ENCODE data around the gene VWA3B.

The VWA3B gene

DNA sequence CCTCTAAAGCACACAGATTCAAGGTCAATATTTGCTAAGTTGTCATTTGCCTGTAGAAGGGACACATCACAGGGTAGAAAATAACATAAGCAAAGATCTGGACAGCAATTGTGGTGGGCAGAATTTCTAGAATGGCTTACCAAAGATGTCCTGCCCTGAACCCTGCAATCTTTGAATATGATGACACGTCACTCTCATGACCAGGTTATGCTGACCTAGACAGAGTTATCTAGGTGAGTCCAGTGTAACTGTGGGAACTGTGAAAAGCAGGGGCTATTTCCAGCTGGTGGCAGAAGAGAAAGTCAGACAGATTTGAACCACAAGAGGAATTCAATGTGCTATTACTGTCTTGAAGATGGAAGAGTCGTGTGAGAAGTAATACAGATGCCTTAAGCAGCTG lies 147.0 kb downstream of the VWA3B start:
- Histone ChIP-seq H3K4me3 (ENCODE audit: low read depth in 1 of 2, low read length in 1 of 2) (no peak overlapping the region), H3K27ac (no peak overlapping the region), H3K27me3 (no peaks in the 10 kb centered on the region), H3K36me3 (no peaks in the 10 kb centered on the region), H3K9me3 (no peaks in the 10 kb centered on the region), H3K4me1 (ENCODE audit: control insufficient read depth in 1 of 2, insufficient read depth in 1 of 2, low read depth in 1 of 2, low read length in 1 of 2) (no peaks in the 10 kb centered on the region)
- TF ChIP-seq, protein P1, sequence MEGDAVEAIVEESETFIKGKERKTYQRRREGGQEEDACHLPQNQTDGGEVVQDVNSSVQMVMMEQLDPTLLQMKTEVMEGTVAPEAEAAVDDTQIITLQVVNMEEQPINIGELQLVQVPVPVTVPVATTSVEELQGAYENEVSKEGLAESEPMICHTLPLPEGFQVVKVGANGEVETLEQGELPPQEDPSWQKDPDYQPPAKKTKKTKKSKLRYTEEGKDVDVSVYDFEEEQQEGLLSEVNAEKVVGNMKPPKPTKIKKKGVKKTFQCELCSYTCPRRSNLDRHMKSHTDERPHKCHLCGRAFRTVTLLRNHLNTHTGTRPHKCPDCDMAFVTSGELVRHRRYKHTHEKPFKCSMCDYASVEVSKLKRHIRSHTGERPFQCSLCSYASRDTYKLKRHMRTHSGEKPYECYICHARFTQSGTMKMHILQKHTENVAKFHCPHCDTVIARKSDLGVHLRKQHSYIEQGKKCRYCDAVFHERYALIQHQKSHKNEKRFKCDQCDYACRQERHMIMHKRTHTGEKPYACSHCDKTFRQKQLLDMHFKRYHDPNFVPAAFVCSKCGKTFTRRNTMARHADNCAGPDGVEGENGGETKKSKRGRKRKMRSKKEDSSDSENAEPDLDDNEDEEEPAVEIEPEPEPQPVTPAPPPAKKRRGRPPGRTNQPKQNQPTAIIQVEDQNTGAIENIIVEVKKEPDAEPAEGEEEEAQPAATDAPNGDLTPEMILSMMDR (IDR thresholded peaks at IDR 0.05): no peak

DNA sequence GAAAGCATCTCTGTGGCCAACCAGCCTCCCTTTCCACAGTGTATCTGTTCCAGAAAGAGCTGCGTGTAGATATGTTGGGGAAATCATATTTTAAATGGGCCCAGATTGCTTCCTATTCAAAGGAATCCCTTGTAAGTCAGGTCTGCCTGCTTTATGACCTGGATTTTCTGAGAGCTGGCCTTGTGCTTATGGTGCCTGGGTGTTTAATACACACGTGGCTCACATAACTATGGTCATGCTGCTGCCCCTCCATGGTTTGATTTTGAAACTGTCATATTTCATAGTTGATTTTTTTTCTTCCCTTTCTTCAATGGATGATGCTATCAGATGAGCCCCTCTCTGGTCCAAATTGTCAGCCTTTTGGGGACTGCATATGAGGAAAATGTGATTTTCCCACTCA lies 147.8 kb downstream of the VWA3B start:
- Histone ChIP-seq H3K4me1 (ENCODE audit: control insufficient read depth in 1 of 2, insufficient read depth in 1 of 2, low read depth in 1 of 2, low read length in 1 of 2) (no peaks in the 10 kb centered on the region), H3K27ac (no peak overlapping the region), H3K4me3 (ENCODE audit: low read depth in 1 of 2, low read length in 1 of 2) (no peak overlapping the region), H3K27me3 (peaks cover 3% of the 10 kb centered on the region), H3K9me3 (no peaks in the 10 kb centered on the region), H3K36me3 (no peaks in the 10 kb centered on the region)
- TF ChIP-seq, protein P1 (IDR thresholded peaks at IDR 0.05): no peak

DNA sequence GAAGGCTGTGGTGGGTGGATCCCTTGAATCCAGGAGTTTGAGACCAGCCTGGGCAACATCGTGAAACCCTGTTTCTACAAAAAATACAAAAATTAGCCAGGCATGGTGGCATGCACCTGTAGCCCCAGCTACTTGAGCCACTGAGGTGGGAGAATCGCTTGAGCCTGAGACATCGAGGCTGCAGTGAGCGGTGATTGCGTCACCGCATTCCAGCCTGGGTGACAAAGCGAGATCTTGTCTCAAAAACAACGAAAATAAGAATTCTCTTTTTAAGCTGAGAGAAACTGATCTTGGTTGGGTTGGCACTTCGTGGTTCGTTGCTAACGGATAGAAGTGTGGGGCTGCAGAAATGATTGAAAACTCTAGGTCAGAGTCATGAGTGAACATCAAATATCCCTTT lies 150.0 kb downstream of the VWA3B start:
- Histone ChIP-seq H3K36me3 (no peaks in the 10 kb centered on the region), H3K27me3 (peaks cover 25% of the 10 kb centered on the region), H3K9me3 (no peaks in the 10 kb centered on the region), H3K4me3 (ENCODE audit: low read depth in 1 of 2, low read length in 1 of 2) (no peak overlapping the region), H3K4me1 (ENCODE audit: control insufficient read depth in 1 of 2, insufficient read depth in 1 of 2, low read depth in 1 of 2, low read length in 1 of 2) (no peaks in the 10 kb centered on the region), H3K27ac (no peak overlapping the region)
- TF ChIP-seq, protein P1 (IDR thresholded peaks at IDR 0.05): no peak

DNA sequence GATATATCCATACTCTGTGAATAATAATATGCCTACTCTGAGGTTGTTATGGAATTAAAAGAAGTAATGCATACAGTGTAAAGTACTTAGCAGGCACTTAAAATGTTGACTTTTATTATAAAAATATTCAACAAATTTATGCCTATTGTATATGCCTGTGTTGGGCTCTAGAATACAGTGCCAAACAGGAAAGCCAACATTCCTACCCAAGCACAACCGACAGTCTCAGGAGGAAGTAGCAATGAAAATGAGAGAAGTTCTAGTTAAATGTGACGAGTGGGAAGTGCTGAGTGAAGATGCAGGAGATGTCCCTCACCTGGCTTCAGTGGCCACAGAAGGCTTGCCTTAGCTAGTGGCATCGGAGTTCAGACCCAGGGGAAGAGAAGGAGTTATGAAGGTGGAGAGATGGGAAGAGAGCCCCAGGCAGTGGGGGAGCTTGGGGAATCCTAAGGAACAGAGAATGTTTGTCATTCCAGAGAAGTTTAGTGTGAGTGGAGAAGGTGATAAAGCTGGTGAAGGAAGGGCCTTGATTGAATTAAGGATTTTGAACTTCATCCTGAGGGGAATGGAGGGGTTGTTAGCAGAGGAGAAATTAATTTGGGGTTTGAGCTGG lies 153.9 kb downstream of the VWA3B start:
- Histone ChIP-seq H3K27me3 (peaks cover 38% of the 10 kb centered on the region), H3K27ac (no peak overlapping the region), H3K36me3 (no peaks in the 10 kb centered on the region), H3K4me1 (ENCODE audit: control insufficient read depth in 1 of 2, insufficient read depth in 1 of 2, low read depth in 1 of 2, low read length in 1 of 2) (no peaks in the 10 kb centered on the region), H3K9me3 (no peaks in the 10 kb centered on the region), H3K4me3 (ENCODE audit: low read depth in 1 of 2, low read length in 1 of 2) (no peak overlapping the region)
- TF ChIP-seq, protein P1 (IDR thresholded peaks at IDR 0.05): no peak

DNA sequence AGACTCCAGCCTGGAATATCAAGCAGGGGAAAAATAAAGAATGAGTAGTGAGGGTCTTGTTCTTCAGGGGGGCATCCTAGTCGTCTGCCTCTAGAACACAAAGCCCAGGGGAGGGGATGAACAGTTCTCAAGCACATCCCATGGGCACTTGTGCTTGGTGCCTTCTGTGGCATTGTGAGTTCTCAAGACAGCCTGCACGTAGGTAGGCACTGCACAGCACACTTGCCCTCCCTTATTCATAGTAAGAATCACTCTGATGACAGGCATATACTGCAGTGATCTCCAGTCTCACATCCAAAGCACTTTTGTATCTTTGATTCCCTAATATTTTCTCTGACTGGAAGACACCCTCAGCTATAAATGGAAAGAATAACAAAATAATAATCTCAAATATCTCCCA lies 154.6 kb downstream of the VWA3B start:
- TF ChIP-seq, protein P1 (IDR thresholded peaks at IDR 0.05): no peak
- no peak overlapping the region for H3K4me3 ChIP-seq (ENCODE audit: low read depth in 1 of 2, low read length in 1 of 2)
- peaks cover 38% of the 10 kb centered on the region for H3K27me3 ChIP-seq
- no peak overlapping the region for H3K27ac ChIP-seq
- no peaks in the 10 kb centered on the region for H3K9me3 ChIP-seq
- no peaks in the 10 kb centered on the region for H3K4me1 ChIP-seq (ENCODE audit: control insufficient read depth in 1 of 2, insufficient read depth in 1 of 2, low read depth in 1 of 2, low read length in 1 of 2)
- H3K36me3 ChIP-seq: no peaks in the 10 kb centered on the region

DNA sequence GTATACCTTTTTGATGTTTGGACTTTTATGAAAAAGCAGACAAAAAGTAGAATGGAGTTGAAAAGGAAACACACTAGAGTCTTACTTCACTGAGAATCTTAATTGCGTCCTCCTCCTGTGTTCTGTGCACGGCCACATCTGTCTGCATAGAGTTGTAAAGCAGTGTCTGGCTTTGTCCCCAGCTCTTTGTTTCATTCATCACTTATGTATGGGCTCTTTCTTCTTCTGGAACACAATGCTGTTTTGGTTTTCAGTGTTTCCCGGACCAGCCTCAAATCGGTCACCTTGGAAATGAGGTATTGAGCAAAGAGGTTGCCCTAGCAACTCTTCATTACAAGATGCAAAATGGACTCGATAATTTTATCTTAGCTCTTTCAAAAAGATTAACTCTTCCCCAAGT lies 155.0 kb downstream of the VWA3B start:
- H3K4me3 ChIP-seq (ENCODE audit: low read depth in 1 of 2, low read length in 1 of 2): no peak overlapping the region
- TF ChIP-seq, protein P1 (IDR thresholded peaks at IDR 0.05): no peak
- H3K4me1 ChIP-seq (ENCODE audit: control insufficient read depth in 1 of 2, insufficient read depth in 1 of 2, low read depth in 1 of 2, low read length in 1 of 2): no peaks in the 10 kb centered on the region
- H3K27me3 ChIP-seq: peaks cover 38% of the 10 kb centered on the region
- no peaks in the 10 kb centered on the region for H3K36me3 ChIP-seq
- H3K9me3 ChIP-seq: no peaks in the 10 kb centered on the region
- no peak overlapping the region for H3K27ac ChIP-seq

All from neutrophil (primary cell).